GM19025 (cell line): Measurements from ENCODE around the gene FAM200A.
A peak's percentile ranks its signal among the peaks of the same experiment; 100 is the strongest.
"Not testable (repeated sequence)": the region's sequence is repeated elsewhere in the genome, so short reads cannot be mapped to it uniquely, and the experiment has no call there.

ENCODE experiments used
- ATAC-seq: cut with Tn5 transposase; IDR thresholded peaks from one replicate; pipeline ENCODE4 v1.9.1; 2021; ENCODE audit warnings: mild to moderate bottlenecking, low read depth, moderate library complexity; ENCODE audit not compliant: unreplicated experiment

FAM200A gene

DNA sequence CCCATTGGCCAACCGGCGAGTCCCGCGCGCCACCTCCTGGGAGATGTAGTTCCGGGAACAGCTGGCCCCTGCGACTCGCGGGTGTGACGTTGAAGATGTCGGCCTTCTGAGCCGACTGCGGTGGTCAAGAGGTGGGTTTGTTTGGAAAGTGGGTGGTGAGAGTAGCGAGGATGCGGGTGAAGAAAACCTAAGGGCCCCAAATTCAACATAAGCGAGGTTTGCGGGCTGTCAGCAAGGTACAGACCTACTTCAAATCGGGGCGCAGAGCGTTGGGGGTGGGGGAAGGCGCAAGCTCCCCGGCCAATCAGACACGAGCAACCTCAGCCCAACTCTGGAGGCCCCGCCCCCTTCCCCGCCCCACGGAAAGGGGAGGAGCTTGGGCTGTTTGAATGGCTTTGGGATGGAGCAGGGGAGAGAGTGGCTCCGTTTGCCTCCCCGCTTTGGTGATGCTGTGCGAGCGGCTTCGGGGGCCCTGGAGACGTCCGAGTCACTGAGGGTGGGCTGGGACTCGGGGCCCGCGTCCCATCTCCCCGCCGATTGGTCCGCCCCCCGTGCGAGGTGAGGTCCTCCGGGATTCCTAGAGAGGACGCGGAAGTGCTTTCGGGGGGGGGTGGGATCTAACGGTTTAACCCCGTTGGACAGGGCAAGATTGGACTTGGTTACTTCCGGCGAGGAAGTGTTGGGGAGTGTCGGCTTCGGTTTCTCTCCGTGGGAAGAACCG, 47.2 kb downstream of the FAM200A start, which contains the start of gene ZKSCAN5:
TSS of gene ZKSCAN5 (plus strand) at position 60 of the 721 bp plus-strand sequence. CDS start 1,383 bp downstream, outside the sequence.
- peak; percentile 80 for ATAC-seq

DNA sequence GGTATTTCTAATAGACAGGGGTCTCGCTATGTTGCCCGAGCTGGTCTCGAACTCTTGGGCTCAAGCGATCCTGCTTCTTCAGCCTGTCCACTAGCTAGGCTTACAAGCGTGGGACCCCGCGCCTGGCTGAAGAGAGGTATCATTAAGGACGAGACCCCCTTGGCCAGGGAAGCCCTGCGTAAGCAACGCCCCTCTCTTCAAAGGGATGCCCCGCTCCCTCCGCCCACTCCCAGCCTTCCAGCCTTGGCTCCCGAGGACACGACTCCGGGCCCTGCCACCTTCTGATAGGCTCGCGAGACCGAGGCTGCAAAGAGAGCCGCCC, 47.7 kb downstream of the FAM200A start:
- no peak for ATAC-seq

DNA sequence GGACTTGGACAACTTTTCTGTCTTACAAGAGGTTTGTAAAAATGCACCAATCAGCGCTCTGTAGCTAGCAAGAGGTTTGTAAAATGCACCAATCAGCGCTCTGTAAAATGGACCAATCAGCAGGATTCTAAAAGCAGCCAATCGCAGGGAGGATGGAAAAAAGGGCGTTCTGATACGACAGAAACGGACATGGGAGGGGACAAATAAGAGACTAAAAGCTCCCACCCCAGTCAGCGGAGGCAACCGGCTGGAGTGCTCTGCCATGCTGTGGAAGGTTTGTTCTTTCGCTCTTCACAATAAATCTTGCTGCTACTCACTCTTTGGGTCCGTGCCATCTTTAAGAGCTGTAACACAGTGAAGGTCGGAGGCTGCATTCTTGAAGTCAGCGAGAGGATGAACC, 50.7 kb downstream of the FAM200A start:
- ATAC-seq: not testable (repeated sequence)

DNA sequence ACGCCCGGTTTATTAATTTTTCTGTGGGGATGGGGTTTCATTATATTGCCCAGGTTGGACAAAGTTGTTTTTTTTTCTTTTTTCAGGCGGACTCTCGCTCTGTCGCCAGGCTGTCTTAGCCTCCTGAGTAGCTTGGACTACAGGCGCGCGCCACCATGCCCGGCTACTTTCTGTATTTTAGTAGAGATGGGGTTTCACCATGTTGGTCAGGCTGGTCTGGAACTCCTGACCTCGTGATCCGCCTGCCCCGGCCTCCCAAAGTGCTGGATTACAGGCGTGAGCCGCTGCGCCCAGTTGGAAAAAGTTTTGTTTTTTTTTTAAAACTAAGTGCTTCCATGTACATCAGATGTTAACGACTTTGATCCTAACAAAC, 51.3 kb downstream of the FAM200A start:
- ATAC-seq: no peak

DNA sequence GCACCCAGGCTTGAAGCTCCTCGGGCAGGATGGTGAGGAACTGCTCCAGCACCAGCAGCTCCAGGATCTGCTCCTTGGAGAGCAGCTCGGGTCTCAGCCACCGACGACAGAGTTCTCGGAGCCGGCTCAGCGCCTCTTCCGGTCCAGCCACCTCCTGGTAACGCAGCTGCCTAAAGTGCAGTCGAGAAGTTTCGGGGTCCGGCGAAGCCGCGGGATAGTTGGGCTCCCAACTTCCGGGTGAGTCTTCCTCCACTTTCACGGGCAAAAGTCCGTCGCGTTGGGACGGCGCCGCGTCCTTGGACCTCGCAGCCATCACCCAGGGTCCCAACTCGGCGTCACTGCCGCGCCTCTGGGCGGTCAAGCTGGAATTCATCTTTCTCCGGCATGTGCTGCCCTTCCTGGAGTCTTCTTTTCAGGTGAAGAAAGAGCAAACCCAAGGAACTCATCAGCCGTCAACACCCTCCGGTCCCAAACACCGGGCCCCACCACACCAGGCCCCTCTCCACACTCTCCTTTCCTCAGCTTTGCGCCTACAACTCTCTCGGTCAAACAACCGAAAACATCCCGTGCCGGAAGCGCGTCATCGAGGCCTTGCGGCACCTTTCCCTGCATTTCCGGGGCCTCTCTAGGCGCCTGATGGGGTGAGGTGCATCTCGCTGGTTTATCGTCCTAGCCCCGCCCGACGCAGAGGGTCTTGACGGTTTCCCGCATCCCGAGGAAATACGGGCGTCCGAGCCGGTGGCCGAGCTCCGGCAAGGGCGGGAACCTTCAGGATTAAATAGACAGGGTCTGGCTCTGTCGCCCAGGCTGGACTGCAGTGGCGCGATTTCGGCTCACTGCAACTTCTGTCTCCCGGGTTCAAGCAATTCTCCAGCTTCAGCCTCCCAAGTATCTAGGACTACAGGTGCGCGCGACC, 51.9 kb downstream of the FAM200A start, which contains the start of gene ZNF394:
TSS of gene ZNF394 (minus strand) at position 561 of the 916 bp plus-strand sequence. CDS start at position 373, 188 bp downstream.
- peak; percentile 32 for ATAC-seq

DNA sequence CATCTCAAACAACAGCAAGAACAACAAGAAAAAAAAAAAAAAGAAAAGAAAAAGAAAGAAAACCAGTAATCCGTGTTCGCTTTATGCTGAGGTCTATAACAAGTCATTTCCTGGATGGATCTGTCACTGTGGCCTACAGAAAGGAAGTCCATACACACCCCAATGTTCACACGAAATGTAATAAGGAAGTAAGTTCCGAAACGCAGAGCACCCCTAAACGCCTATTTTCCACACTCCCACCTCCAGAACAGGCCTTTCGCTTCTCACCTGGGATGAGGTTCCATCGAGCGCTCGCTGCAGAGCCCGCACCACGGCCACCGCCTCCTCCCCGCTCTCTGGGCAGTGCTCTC, 52.6 kb downstream of the FAM200A start:
- no peak for ATAC-seq

DNA sequence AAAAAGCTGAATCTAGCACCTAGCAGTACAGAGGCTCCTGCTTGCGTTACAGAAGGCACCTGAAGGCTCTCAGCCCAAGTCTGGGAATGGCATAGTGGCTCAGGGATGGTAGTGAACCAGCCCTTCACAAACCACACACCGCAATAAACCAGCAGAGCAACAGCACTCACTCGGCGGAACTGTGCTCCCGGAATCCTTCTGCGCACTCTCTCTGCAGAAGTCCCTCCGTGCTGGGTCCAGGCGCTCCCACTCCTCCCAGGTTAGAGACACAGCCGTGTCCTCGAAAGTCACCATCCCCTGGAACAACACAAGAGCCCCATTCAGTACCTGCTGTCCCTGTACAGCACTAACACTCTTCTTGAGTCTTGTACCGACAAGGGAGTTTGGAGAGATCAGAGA, 53.4 kb downstream of the FAM200A start:
- no peak for ATAC-seq

DNA sequence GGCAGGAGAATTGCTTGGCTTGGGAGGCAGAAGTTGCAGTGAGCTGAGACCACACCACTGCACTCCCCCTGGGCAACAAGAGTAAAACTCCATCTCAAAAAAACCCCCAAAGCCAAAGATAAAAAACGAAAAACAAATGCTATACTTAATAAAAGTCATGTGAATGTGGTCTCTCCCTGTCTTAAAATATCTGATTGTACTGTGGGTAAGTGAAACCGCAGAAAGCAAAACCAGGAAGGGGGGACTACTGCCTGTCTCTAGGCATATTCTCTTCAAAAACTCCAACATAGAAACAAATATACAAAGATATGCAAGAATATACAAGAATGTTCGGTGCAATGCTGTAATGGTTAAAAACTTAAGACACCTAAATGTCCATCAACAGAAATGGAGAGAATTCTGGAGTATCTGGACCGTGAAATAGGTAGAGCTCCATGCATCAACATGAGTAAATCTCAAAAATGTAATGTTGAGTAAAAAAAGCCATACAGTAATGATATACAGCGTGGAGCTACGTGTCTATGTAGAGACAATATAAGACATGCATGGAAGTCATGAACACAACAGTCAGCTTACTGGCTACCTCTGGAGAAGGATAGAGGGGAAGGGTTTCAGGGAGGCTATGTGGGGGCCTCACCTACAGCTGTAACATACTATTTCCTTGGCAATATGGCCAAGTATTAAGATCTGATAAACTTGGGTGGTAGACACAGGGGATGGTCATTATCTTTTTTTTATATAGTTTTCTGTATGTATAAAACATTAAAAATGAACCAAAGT, 54.0 kb downstream of the FAM200A start:
- ATAC-seq: no peak
